Activated CD4-positive, alpha-beta T cell treated with anti-CD3 and anti-CD28 coated beads, Interleukin-2, amount 50 U/mL, for 4 hours (primary cell): ENCODE measurements around the gene ZNF559.
"Not testable (repeated sequence)": the region's sequence is repeated elsewhere in the genome, so short reads cannot be mapped to it uniquely, and the experiment has no call there.

ENCODE experiments used
- DNase-seq, 2 experiments: peaks; one replicate each; pipeline ENCODE4 v3.0.0-alpha.2; 2020

ZNF559 gene

GRCh38 chr19:9323919-9324583, at the start of gene ZNF559:
Gene ZNF559, plus strand, starts transcription at chr19:9324179. Its CDS starts 14,371 bp downstream, at chr19:9338550.
- peak; percentile 94 to 96 for DNase-seq

DNA sequence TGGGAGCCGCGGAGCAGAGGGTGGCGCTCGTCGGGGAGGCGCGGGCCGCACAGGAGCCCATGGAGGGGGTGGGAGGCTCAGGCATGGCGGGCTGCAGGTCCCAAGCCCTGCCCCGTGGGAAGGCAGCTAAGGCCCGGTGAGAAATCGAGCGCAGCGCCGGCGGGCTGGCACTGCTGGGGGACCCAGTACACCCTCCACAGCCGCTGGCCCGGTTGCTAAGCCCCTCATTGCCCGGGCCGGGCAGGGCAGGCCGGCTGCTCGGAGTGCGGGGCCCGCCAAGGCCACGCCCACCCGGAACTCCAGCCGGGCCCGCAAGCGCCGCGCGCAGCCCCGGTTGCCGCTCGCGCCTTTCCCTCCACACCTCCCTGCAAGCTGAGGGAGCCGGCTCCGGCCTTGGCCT, 40.5 kb upstream of the ZNF559 start:
- DNase-seq, result not testable (repeated sequence)

DNA sequence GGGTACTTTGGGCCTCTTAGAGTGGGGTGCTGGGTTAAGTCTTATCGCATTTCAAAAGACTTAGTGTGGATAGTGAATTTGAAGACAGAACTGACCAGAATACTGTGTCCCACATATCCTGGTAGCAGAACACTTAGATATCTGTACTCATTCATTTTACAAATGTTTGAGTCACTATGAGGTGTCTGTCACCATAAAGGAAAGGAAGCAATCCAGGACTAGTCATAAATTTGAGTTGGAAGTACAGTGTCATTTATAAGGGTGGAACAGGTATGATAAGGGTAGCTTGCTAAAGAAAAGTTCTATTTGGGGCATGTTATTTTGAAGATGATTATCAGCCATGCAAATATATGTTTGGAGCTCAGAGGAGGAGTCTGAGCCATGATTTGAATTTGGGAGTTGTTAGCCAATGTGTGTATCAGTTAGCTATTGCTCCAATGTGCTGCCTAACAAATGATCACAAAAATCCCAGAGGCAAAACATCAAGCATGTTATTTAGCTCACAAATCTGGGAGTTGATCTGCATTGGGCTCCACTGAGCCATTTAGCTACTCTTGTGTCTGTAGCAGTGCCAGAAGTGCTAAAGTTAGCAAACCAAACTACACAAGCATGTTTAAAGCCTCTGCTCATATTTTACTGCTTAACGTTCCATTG, 34.6 kb upstream of the ZNF559 start:
- no peak for DNase-seq

GRCh38 chr19:9295411-9295849, 28.5 kb upstream of the ZNF559 start:
- DNase-seq, result no peak

DNA sequence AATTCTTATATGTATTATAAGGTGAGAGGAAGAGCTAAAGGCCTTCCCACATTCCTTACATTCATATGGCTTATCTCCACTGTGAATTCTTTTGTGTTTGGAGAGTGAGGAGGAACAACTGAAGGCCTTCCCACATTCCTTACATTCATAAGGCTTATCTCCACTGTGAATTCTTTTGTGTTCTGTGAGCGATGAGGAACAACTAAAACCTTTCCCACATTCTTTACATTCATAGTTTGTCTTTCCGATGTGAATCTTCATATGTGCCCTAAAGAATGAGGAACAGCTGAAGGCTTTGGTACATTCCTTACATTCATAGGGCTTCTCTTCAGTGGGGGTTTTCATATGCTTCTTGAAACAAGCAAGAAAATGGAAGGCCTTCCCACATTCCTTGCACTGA, 27.6 kb upstream of the ZNF559 start:
- DNase-seq, result no peak

- no peak for DNase-seq
These were observed 17.5 kb upstream of the ZNF559 start for GRCh38 chr19:9306443-9306842.

DNA sequence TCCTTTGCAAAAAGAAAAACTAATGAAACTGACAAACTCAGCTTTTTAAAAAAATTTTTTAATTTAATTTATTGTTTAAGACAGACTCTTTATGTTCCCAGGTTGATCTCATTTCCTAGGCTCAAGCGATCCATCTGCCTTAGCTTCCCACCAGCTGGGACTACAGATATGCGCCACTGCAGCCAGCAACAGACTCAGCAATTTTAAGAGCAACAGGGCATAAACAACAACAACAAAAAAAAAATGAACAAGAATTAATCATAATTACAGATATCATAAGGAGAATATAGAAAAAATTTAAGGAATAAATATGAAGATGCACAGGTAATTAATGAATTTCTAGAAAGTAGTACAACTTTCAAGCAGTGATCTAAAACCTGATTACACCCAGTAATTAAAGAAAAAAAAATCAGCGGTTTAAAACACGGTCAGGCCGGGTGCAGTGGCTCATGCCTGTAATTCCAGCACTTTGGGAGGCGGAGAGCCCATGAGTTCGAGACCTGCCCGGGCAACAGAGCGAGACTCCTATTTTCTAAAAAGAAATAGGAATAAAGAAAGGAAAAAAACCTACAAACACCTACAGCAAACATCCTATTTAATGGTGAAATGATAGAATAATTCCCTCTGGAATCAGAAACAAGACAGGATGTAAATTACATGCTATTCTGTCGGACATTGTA, 15.7 kb upstream of the ZNF559 start:
- DNase-seq, result no peak

DNA sequence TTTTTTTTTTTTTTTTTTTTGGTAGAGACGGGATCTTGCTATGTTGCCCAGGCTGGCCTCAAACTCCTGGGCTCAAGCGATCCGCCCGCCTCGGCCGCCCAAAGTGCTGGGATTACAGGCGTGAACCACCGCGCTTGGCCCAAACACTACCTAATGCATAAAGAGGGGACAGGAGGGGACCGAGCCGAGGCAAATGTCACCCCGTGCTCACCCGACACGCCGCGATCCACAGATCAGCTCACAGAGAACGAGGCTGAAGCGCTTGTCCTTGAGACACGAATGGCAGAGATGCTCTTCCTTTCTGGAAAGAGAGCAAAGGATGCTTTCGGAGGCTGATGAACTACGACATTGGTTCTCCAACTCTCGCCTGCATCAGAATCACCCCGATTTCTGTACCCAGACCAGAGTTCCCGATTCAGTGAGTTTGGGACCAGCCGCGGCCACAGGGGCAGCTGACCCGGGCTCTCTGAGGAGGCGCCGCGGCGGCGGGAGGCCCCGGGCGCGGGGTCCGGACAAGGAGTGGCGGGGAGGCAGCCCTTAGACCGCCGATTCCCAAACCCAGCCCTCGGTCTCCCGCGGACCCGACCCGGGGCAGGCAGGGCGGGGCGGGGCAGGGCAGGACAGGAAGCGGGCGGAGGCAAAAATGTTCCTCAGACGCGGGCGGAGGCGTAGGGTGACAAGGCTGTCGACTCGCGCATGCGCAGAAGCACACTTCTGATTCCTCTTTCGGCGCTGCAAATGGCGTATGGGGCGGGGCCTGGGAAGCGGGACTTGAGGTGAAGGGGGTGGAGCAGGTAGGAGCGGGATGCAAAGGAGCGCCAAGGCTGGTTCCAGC, 14.6 kb upstream of the ZNF559 start, which contains the start of gene ZNF699:
ZNF699 (minus strand) TSS at position 700 of the 835 bp plus-strand sequence. CDS start 4,719 bp downstream, outside the sequence.
- peak; percentile 98 for DNase-seq

- DNase-seq, result no peak
These were observed 14.0 kb upstream of the ZNF559 start for GRCh38 chr19:9309974-9310446.

DNA sequence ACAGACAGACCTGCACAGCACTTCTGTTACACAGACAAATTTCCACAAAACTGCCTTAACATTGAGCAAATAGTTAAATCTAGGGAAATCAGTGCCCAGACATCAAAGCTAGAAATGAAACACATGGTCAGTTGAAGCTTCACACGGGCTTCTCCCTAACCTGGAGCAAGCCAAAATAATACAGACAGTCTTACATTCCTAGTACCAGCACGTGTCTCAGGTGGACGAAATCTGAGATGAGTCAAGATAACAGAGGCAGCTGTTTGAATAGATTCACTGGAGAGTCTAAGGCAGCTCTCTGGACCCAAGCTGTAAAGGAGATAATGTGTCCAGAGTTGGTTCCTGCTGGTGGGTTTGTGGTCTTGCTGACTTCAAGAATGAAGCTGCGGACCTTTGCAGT, 10.2 kb upstream of the ZNF559 start:
- DNase-seq, result no peak

DNA sequence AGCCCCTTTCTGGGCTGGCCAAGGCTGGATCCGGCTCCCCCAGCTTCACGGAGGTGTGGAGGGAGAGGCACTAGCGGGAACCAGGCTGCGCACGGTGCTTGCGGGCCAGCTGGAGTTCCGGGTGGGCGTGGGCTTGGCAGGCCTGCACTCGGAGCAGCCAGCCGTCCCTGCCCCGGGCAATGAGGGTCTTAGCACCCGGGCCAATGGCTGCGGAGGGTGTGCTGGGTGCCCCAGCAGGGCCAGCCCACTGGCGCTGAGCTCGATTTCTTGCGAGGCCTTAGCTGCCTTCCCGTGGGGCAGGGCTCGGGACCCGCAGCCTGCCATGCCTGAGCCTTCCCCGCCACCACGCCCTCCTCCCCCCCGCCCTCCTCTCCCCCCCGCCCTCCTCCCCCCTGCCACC, 2.6 kb upstream of the ZNF559 start:
- DNase-seq, result no peak

DNA sequence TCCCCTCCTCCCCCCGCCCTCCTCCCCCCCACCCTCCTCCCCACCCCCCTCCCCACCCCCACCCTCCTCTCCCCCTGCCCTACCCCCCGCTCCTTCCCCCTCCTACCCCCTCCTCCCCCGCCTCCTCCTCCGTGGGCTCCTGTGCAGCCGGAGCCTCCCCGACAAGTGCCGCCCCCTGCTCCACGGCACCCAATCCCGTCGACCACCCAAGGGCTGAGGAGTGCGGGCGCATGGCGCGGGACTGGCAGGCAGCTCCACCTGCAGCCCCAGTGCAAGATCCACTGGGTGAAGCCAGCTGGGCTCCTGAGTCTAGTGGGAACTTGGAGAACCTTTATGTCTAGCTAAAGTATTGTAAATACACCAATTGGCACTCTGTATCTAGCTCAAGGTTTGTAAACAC, 2.2 kb upstream of the ZNF559 start:
- DNase-seq, result not testable (repeated sequence)

DNA sequence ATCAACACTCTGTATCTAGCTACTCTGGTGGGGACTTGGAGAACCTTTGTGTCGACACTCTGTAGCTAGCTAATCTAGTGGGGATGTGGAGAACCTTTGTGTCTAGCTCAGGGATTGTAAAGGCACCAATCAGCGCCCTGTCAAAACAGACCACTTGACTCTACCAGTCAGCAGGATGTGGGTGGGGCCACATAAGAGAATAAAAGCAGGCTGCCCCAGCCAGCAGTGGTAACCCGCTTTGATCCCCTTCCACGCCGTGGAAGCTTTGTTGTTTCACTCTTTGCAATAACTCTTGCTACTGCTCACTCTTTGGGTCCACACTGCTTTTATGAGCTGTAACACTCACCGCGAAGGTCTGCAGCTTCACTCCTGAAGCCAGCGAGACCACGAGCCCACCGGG, 1.8 kb upstream of the ZNF559 start:
- DNase-seq, result not testable (repeated sequence)

- DNase-seq, result peak in 1 of 2 experiments; percentile 21
These were observed 441 bp upstream of the ZNF559 start for GRCh38 chr19:9323557-9323918.

GRCh38 chr19:9324584-9324962, 594 bp downstream of the ZNF559 start:
- no peak for DNase-seq

DNA sequence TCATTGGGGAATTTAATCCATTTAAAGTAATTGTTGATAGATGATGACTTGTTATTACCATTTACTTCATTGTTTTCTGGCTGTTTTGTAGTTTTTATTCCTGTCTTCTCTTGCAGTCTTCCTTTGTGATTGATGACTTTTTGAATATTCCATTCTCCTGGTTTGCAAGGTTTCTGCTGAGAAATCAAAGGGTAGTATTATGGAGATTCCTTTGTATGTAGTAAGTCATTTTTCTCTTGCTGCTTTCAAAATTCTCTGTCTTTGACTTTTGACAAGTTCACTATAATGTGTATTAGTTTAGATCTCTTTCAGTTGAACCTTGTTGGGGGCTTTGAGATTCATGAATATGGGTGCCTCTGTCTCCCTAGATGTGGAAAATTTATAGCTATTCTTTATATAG, 6.0 kb downstream of the ZNF559 start:
- DNase-seq, result no peak

DNA sequence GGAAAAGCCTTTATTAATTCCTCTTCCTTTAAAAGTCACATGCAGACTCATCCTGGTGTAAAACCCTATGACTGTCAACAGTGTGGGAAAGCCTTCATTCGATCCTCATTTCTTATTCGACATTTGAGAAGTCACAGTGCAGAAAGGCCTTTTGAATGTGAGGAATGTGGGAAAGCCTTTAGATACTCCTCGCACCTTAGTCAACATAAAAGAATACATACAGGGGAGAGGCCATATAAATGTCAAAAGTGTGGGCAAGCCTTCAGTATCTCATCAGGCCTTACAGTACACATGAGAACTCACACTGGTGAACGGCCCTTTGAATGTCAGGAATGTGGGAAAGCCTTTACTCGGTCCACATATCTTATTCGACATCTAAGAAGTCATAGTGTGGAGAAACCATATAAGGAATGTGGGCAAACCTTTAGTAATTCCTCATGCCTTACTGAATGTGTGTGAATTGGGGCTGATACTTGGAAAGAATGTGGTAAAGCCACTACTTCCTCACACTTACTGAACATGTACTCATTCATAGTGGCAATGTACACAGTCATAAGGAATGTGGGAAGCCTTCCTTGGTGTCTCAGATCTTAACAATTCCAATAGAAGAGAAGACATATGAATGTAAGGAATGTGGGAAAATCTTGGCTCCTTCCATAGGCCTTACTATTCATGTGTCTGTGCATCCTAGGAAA, 18.8 kb downstream of the ZNF559 start:
- DNase-seq, result no peak

- no peak for DNase-seq
These were observed 21.0 kb downstream of the ZNF559 start for GRCh38 chr19:9345005-9345404.

DNA sequence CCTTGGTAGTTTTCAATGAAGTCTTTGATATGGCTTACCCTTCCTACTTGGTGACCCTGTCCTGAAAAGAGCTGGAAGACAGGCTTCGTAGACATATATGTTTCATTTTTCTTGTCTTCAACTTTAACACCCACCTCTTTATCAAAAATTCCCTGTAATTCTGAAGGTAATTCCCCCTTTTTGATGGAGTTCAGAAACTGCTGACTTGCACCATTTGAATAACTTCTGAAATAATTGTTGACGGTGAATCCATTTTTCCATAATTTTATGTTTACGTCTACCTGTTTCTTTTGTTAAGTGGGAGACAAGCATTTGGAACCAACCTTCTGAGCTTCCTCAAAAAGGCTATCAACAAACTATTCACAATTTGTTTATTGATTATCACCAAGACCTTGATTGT, 24.3 kb downstream of the ZNF559 start:
- DNase-seq, result no peak

GRCh38 chr19:9348671-9349070, 24.7 kb downstream of the ZNF559 start:
- no peak for DNase-seq

DNA sequence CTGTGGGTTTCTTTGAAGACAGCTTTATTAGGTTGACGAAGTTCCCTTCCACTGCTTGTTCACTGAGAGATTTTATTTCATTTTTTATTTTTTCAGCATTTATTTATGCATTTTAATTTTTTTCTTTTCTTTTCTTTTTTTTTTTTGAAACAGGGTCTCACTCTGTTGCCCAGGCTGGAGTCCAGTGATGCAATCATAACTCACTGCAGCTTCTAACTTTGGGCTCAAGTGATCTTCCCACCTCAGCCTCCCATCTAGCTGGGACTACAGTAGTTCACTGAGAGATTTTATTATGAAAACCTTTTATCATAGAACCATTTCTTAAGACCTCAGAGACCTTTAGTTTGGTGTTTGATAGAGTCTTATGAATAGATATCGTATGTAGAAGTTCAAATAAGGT, 28.5 kb downstream of the ZNF559 start:
- no peak for DNase-seq

GRCh38 chr19:9353011-9353410, 29.0 kb downstream of the ZNF559 start:
- no peak for DNase-seq
